Pancreas (tissue), 10 donors: ENCODE data around the gene ADGRE2. TPM values are rescaled to one million over a fixed set of nuclear protein-coding genes. Genes with fewer than 3 reads are reported as not detected.

Experiments
- ATAC-seq, 4 donors: fragments of 200-7000 bp; cut with Tn5 transposase; one replicate each; pipeline versions ENCODE4 v1.8.0 to v1.9.1; 2020; ENCODE audit warnings: mild to moderate bottlenecking in 4 of 4, moderate library complexity in 4 of 4
- DNase-seq, 6 donors: peaks; one replicate each; pipeline ENCODE4 v3.0.0-alpha.2; 2020
- FAIRE-seq: peaks from 2 replicates; lab custom pipeline; 2012; peaks lifted over from hg19 to GRCh38; lab: Jason Lieb, UNC
- H3K27ac ChIP-seq, 4 donors: fragments of 200-600 bp; sonication (generic); 1 replicate in 3 of 4; 2 replicates in 1 of 4; pipeline versions ENCODE4 v1.5.0 to v1.8.0; 2020
- H3K27me3 ChIP-seq, 4 donors: fragments of 200-600 bp; one replicate each; pipeline ENCODE4 v1.8.0; 2021
- H3K36me3 ChIP-seq, 3 donors: fragments of 200-600 bp; sonication (generic) in 1 of 3; one replicate each; pipeline versions ENCODE4 v1.5.0 to v1.8.0; 2020 to 2021
- H3K4me1 ChIP-seq, 3 donors: fragments of 200-600 bp; one replicate each; pipeline ENCODE4 v1.8.0; 2021
- H3K4me3 ChIP-seq, 4 donors: fragments of 200-600 bp; sonication (generic) in 2 of 4; one replicate each; pipeline versions ENCODE4 v1.5.0 to v1.8.0; 2020 to 2021
- H3K9me3 ChIP-seq, 4 donors: fragments of 200-600 bp; one replicate each; pipeline ENCODE4 v1.8.0; 2021
- WGBS, 2 donors: extraction: QIAGEN DNeasy Blood & Tissue Kit; methylation state at CpG; one replicate each; pipeline ENCODE4 v1.1.7; 2013; 5-methylcytosine and 5-hydroxymethylcytosine counted together
- intact Hi-C, 3 donors: fragments of 100-400 bp; cut with DNase I; formaldehyde crosslinking; loops; one replicate each; pipeline versions ENCODE4 v1.11.1 to v1.14.2; 2022
- polyA plus RNA-seq, 2 donors: library from polyadenylated mRNA; stranded (reverse); fragments of 200-250 nt; gene quantifications; one replicate each; pipeline ENCODE4 v1.2.3, GENCODE V29; 2013
- total RNA-seq, 6 donors: library from RNA; stranded (reverse); fragmentation: NEBNext Ultra II Directional in 4 of 6; extraction: Animal tissue kit (Norgen Biotek cat#: 25700) in 4 of 6; gene quantifications; one replicate each; pipeline versions ENCODE4 v1.2.1 to v1.2.4, GENCODE V29; 2021 to 2023
- TF ChIP-seq, protein P1 (sequence below), 4 donors: fragments of 200-600 bp; sonication (generic) in 3 of 4; IDR thresholded peaks; one replicate each; pipeline versions ENCODE4 v1.5.0 to v1.8.0; 2021; ENCODE audit warnings: antibody characterized with exemption in 4 of 4
- donor health status: healthy with polysubstance abuse.
- donor health status: DM: no; HTN: no; CAD: no; lungs with moderate emphysema.
- donor health status: DM: no; HTN: no; CAD: no.
- donor health status: control.
- donor health status: control.
- donor health status: Bipolar disorder and iron deficiency.
- donor health status: DM: yes; HTN: yes; CAD: no.
- donor health status: DM: no; HTN: no; CAD: no.
- donor health status: DM: no; HTN: no; CAD: no.
- donor health status: DM: yes; HTN: yes; CAD: no.

The ADGRE2 gene
- total and polyA plus RNA-seq, 8 donors, result 0.31 to 4.5 (median 0.70) TPM

DNA sequence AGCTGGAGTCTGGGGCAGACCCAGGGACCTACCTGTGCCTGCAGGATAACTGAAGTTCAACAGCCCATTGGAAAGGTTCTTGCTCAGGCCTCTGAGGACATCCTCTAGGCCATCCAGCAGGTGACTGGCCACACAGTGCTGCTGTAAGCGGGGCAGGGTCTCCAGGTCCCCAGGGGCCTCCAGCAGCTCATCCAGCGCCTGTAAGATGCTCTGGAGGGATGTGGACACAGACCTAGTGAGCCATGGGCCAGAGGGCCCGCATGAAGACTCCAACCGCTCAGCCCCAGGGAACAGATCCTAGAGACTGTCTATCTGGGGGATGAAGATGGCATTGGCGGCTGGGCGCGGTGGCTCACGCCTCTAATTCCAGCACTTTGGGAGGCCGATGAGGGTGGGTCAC lies 14.0 kb downstream of the ADGRE2 start:
- Histone ChIP-seq H3K27me3 (peaks cover 0 to 3% (median 0%) of the 10 kb centered on the region in 4 donors), H3K36me3 (no peaks in the 10 kb centered on the region), H3K4me3 (no peak overlapping the region), H3K27ac (no peak overlapping the region), H3K9me3 (no peaks in the 10 kb centered on the region), H3K4me1 (no peaks in the 10 kb centered on the region)
- WGBS, 2 donors, result 74 to 75% methylated on average over 9 of the region's 9 CpGs
- DNase-seq (no peak), ATAC-seq (no peak), FAIRE-seq (no peak)
- intact Hi-C loops, result no loop called here
- TF ChIP-seq, protein P1, sequence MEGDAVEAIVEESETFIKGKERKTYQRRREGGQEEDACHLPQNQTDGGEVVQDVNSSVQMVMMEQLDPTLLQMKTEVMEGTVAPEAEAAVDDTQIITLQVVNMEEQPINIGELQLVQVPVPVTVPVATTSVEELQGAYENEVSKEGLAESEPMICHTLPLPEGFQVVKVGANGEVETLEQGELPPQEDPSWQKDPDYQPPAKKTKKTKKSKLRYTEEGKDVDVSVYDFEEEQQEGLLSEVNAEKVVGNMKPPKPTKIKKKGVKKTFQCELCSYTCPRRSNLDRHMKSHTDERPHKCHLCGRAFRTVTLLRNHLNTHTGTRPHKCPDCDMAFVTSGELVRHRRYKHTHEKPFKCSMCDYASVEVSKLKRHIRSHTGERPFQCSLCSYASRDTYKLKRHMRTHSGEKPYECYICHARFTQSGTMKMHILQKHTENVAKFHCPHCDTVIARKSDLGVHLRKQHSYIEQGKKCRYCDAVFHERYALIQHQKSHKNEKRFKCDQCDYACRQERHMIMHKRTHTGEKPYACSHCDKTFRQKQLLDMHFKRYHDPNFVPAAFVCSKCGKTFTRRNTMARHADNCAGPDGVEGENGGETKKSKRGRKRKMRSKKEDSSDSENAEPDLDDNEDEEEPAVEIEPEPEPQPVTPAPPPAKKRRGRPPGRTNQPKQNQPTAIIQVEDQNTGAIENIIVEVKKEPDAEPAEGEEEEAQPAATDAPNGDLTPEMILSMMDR (IDR thresholded peaks at IDR 0.05), result no peak

DNA sequence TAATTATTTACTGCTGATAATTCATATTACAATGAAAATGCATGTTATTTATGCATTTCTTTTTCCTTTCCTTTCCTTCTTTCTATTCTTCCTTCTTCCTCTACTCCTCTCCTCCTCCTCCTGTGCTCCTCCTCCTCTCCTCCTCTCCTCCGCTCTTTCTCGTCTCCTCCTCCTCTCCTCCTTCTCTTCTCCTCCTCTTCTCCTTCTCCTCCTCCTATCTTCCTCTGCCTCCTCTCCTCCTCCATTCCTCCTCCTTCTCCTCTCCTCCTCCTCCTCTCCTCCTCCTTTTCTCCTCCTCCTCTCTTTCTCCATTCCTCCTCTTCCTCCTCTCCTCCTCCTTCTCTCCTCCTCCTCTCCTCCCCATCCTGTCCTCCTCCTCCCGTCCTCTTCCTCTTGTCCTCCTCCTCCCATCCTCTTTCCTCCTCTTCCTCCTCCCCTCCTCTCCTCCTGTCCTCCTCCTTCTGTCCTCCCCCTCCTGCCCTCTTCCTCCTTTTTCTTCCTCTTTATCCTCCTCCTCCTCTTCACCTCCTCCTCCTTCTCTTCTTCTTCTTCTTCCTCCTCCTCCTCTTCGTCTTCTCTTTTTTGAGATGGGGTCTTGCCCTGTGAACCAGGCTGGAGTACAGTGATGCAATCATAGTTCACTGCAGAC lies 14.7 kb downstream of the ADGRE2 start:
- no peak for DNase-seq
- Histone ChIP-seq H3K27ac (no peak overlapping the region), H3K4me3 (no peak overlapping the region), H3K36me3 (no peaks in the 10 kb centered on the region), H3K27me3 (peaks cover 0 to 3% (median 0%) of the 10 kb centered on the region in 4 donors), H3K4me1 (no peaks in the 10 kb centered on the region), H3K9me3 (no peaks in the 10 kb centered on the region)
- no peak for ATAC-seq
- WGBS, 2 donors, result 44 to 51% methylated on average over 4 of the region's 4 CpGs
- TF ChIP-seq, protein P1 (IDR thresholded peaks at IDR 0.05), result no peak
- intact Hi-C loops, result no loop called here
- no peak for FAIRE-seq

DNA sequence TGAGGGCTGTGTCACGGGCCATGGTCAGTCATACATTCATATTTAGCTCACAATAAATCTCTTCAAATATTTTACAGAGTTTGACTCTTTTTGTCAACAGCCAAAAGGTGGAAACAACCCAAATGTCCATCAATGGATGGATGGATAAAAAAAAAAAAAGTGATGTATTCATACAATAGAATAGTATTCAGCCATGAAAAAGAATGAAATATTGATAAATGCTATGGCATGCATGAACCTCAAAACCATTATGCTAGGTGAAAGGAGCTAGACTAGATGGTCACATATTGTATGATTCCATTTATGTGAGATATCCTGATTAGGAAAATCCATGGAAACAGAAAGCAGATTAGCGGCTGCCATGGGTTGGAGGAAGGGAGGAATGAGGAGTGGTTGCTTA lies 16.2 kb downstream of the ADGRE2 start:
- WGBS, 2 donors, result 85 to 90% methylated on average over 2 of the region's 2 CpGs
- DNase-seq, result no peak
- H3K36me3 ChIP-seq, result no peaks in the 10 kb centered on the region
- intact Hi-C loops, result no loop called here
- FAIRE-seq, result no peak
- H3K27ac ChIP-seq, result no peak overlapping the region
- TF ChIP-seq, protein P1 (IDR thresholded peaks at IDR 0.05), result no peak
- no peak for ATAC-seq
- no peaks in the 10 kb centered on the region for H3K27me3 ChIP-seq
- H3K9me3 ChIP-seq, result no peaks in the 10 kb centered on the region
- no peak overlapping the region for H3K4me3 ChIP-seq
- H3K4me1 ChIP-seq, result no peaks in the 10 kb centered on the region

DNA sequence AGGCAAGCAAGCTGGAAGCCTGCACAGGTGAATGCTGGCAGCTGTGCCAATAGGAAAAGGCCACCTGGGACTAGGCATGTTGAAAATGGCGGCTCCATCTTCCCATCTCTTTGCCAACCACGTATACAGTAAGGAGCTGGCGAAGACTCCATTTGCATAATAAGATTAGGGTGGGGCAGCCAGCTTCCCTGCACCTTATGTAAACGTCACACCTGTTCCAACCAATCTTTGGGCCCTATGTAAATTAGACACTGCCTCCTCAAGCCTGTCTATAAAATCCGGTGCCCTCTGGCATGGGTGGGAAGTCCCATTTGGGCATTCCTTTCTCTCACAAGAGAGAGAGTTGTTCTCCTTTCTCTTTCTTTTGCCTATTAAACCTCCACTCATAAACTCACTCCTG lies 16.8 kb downstream of the ADGRE2 start:
- FAIRE-seq (no peak), ATAC-seq (no peak), DNase-seq (no peak)
- Histone ChIP-seq H3K4me3 (no peak overlapping the region), H3K36me3 (no peaks in the 10 kb centered on the region), H3K27ac (no peak overlapping the region), H3K27me3 (no peaks in the 10 kb centered on the region), H3K9me3 (no peaks in the 10 kb centered on the region), H3K4me1 (no peaks in the 10 kb centered on the region)
- intact Hi-C loops, result no loop called here
- TF ChIP-seq, protein P1 (IDR thresholded peaks at IDR 0.05), result no peak
- WGBS, 2 donors, result 52 to 54% methylated on average over 5 of the region's 5 CpGs

DNA sequence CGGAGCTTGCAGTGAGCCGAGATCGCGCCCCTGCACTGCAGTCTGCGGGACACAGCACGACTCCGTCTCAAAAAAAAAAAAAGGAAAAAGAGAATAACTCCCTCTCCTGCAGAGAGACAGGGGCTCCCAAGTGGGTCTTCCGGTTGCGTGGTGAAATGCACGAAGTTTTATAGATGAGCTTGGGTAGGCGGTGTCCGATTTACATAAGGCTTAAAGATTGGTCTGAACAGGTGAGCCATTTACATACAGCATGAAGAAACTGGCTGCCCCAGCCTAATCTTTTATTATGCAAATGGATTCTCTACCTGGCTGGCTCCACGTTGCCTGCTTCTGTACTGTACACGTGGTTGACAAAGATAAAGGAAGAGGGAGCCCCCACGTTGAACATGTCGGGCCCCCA lies 19.5 kb downstream of the ADGRE2 start:
- Histone ChIP-seq H3K4me1 (no peaks in the 10 kb centered on the region), H3K36me3 (no peaks in the 10 kb centered on the region), H3K4me3 (peak overlapping the region in 1 of 4 donors; percentile 4), H3K9me3 (no peaks in the 10 kb centered on the region), H3K27ac (no peak overlapping the region), H3K27me3 (no peaks in the 10 kb centered on the region)
- WGBS, 2 donors, result 14 to 15% methylated on average over 15 to 16 of the region's 16 CpGs
- DNase-seq (no peak), FAIRE-seq (no peak), ATAC-seq (peak in 3 of 4 donors; percentile 74 to 86 (median 79))
- intact Hi-C loops, result no loop called here
- TF ChIP-seq, protein P1 (IDR thresholded peaks at IDR 0.05), result no peak
